Hepatocyte (in vitro differentiated cells): Measurements from ENCODE around the gene CEP95.

Experiments used
- EZH2 ChIP-seq: fragments of 200-600 bp; sonication (generic); IDR thresholded peaks from 2 replicates; pipeline ENCODE4 v1.6.1; 2016; ENCODE audit warnings: antibody characterized with exemption, mild to moderate bottlenecking, borderline replicate concordance
- EZH2phosphoT487 ChIP-seq: fragments of 200-600 bp; sonication (generic); IDR thresholded peaks from one replicate; pipeline ENCODE4 v1.6.1; 2018; ENCODE audit warnings: antibody characterized with exemption, mild to moderate bottlenecking, low read depth, moderate library complexity; ENCODE audit not compliant: unreplicated experiment, severe bottlenecking
- TF ChIP-seq, protein P1 (sequence below): fragments of 200-600 bp; sonication (generic); IDR thresholded peaks from 2 replicates; pipeline ENCODE4 v1.5.1; 2016; ENCODE audit warnings: antibody characterized with exemption, mild to moderate bottlenecking; ENCODE audit not compliant: poor library complexity

- TF ChIP-seq, protein P1, sequence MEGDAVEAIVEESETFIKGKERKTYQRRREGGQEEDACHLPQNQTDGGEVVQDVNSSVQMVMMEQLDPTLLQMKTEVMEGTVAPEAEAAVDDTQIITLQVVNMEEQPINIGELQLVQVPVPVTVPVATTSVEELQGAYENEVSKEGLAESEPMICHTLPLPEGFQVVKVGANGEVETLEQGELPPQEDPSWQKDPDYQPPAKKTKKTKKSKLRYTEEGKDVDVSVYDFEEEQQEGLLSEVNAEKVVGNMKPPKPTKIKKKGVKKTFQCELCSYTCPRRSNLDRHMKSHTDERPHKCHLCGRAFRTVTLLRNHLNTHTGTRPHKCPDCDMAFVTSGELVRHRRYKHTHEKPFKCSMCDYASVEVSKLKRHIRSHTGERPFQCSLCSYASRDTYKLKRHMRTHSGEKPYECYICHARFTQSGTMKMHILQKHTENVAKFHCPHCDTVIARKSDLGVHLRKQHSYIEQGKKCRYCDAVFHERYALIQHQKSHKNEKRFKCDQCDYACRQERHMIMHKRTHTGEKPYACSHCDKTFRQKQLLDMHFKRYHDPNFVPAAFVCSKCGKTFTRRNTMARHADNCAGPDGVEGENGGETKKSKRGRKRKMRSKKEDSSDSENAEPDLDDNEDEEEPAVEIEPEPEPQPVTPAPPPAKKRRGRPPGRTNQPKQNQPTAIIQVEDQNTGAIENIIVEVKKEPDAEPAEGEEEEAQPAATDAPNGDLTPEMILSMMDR = no peak
- TF ChIP-seq EZH2phosphoT487 (no peak), EZH2 (no peak)
Measured at GRCh38 chr17:64571746-64572145, 65.0 kb downstream of the CEP95 start.
